Measurements from ENCODE around the gene KCNG4.

KCNG4 gene

DNA sequence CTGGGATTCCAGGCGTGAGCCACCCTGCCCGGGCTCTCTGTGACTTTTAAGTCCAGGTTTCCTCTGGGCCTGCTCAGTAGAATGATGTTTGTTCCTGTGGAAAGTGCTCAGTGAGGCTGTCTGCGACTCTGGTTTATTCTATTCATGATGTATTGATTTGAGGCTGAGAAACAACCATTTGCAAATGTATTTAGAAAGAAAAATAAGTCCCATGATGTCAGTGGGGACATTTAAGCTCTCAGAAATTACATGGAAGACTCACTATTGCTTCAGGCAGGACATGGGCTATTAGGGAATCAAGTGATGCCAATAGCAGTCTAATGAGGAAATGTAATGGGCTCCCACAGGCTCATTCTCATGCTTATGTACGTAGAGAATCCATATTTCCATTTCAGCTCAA, 22.2 kb upstream of the KCNG4 start:
- no peak for DNase-seq

GRCh38 chr16:84260766-84261554, 21.1 kb upstream of the KCNG4 start:
- DNase-seq = no peak

DNA sequence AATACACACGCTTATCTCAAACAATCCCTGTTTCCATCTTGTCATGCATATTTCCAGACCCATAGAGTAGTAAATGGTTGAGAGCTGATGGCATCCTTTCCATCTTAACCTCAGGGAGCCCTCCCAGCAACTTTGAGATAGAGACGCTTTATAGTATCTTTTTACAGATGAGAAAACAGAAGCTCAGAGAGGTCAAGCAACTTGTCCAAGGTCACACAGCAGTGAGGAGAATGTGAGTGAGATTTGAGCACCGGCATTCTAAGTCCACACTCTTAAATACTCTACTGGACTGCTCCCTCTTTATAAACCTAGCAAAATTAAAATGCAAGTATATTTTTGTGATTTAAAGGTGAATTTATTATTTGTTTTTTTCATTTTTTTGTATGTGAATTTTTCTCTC, 19.9 kb upstream of the KCNG4 start:
- DNase-seq = no peak

DNA sequence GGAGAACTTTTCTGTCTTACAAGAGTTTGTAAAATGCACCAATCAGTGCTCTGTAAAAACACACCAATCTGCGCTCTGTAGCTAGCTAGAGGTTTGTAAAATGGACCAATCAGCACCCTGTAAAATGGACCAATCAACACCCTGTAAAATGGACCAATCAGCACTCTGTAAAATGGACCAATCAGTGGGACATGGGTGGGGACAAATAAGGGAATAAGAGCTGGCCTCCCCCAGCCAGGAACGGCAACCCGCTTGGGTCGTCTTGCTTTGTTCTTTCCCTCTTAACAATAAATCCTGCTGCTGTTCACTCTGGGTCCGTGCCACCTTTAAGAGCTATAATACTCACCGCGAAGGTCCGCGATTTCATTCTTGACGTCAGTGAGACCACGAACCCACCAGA, 18.5 kb upstream of the KCNG4 start:
- no peak for DNase-seq

- no peak for DNase-seq
Measured at GRCh38 chr16:84255050-84255810, 15.4 kb upstream of the KCNG4 start.

- DNase-seq = no peak
Measured at GRCh38 chr16:84254062-84254461, 14.2 kb upstream of the KCNG4 start.

GRCh38 chr16:84253173-84253572, 13.4 kb upstream of the KCNG4 start:
- no peak for DNase-seq

GRCh38 chr16:84252184-84252583, 12.4 kb upstream of the KCNG4 start:
- no peak for DNase-seq

DNA sequence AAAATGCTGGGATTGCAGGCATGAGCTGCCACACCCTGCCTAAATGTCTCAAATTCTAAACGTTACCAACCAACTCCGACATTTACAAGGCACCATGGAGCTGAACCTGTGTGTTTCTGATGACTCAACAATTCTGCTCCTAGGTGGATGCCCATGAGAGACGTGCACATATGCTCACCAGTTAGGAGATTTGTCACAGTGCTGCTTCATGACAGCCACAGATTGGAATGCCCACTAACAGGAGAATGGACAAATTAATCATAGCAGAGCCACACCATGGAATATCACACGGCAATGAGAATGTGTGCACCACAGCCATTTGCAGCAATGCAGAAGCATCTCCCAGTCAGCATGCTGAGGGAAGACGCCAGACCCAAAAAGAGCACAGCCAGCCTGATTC, 8.0 kb upstream of the KCNG4 start:
- DNase-seq = no peak

GRCh38 chr16:84247331-84247730, 7.5 kb upstream of the KCNG4 start:
- DNase-seq = no peak

- DNase-seq = no peak
Measured at GRCh38 chr16:84246679-84247077, 6.9 kb upstream of the KCNG4 start.

GRCh38 chr16:84245956-84246678, 6.3 kb upstream of the KCNG4 start:
- no peak for DNase-seq

DNA sequence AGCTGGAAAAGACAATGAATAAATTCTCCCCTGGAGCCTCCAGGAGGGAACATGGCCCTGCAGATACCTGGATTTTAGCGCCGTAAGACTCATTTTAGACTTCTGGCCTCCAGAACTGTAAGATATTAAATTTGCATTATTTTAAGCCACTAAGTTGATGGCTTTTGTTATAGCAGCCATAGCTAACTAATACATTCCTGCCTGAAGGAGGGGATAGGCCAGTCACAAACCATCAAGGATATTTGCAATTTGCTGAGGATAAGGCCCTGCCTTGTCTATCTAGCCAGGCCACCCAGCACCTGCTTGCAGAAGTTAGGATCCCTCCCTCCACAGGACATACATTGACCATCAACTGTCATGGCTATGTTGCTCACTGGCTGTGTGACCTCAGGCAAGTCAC, 4.9 kb upstream of the KCNG4 start:
- no peak for DNase-seq

- DNase-seq = no peak
Measured at GRCh38 chr16:84243732-84244131, 3.9 kb upstream of the KCNG4 start.

DNA sequence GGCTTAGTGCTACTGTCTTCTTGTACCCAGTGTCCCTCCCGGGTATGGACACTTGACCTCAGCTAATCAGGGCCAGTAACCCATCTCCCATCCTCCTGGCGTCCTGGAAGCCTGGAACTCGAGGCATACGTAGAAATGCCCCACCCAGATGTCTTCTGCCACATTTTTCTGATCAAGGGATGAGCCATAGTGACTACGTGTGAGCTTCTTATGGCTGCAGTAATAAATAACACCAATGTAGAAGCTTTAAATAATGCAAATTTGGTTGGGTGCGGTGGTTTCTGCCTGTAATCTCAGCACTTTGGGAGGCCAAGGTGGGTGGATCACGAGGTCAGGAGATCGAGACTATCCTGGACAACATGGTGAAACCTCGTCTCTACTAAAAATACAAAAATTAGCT, 3.0 kb upstream of the KCNG4 start:
- no peak for DNase-seq

GRCh38 chr16:84241778-84242177, 2.0 kb upstream of the KCNG4 start:
- no peak for DNase-seq

- no peak for DNase-seq
Measured at GRCh38 chr16:84240455-84240854, 643 bp upstream of the KCNG4 start.

- DNase-seq = no peak
Measured at GRCh38 chr16:84239141-84239769, 557 bp downstream of the KCNG4 start.

- no peak for DNase-seq
Measured at GRCh38 chr16:84237994-84238750, 1.6 kb downstream of the KCNG4 start.

GRCh38 chr16:84236671-84237070, 3.1 kb downstream of the KCNG4 start:
- DNase-seq = no peak

DNA sequence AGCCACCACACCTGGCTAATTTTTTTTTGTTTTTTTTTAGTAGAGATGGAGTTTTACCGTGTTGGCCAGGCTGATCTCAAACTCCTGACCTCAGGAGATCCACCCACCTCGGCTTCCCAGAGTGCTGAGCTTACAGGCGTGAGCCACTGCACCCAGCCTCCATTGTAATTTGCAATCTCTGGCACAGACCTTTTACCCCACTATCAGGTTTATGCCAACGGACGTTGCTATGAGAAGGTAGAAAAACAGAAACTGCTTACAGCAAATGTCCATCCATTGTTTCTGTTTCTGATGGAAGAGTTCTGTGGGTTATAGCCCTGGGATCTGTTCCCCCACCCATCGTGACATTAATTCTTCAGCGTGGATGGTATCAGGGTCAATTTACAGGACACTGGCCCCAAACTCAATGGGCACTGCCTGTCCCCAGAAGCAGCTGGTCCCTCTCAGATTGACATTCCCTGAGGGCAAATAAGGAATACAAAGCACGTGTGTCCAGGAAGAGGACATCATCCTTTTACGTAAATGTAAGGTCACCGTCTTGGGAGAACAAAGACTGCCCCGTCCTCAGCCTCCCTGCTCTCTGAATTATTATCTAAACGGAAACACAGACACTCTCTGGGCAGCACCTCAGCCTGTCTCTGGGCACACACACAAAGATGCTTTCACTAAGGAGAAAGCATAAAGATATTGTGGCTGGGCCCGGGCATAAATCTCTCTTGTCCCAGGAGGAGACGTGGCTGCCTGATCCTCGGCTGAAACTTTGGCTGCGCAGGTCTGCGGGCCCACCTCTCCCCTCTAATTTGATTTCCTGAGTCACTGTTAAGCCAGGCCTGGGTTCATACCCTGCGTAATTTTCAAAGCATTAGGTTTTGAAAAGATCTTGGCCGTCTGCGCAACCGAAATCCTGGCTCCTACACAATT, 5.2 kb downstream of the KCNG4 start:
- DNase-seq = no peak

Data from stimulated activated CD4-positive, alpha-beta T cell treated with anti-CD3 and anti-CD28 coated beads, Interleukin-4, amount 100 ng/mL, for 24 hours (primary cell).